H9 (cell line): ENCODE measurements around the gene GABRB1. TPM values are rescaled to one million over a fixed set of nuclear protein-coding genes. Genes with fewer than 3 reads are reported as not detected.

Experiments used
- DNase-seq: peaks from one replicate; pipeline ENCODE4 v3.0.0-alpha.2; 2017
- H2AFZ ChIP-seq: one replicate; pipeline ENCODE4 v1.6.1; 2013; ENCODE audit warnings: mild to moderate bottlenecking, low read length, control low read depth, moderate library complexity
- H2AK5ac ChIP-seq: 2 replicates; pipeline ENCODE4 v1.6.1; 2013; ENCODE audit warnings: low read length, control low read depth, mixed read lengths; ENCODE audit not compliant: insufficient read length
- H2BK120ac ChIP-seq: one replicate; pipeline ENCODE4 v1.6.1; 2013; ENCODE audit warnings: low read depth, mild to moderate bottlenecking, low read length, control low read depth, inconsistent platforms; ENCODE audit not compliant: poor library complexity, severe bottlenecking
- H2BK12ac ChIP-seq: 2 replicates; pipeline ENCODE4 v1.6.1; 2013; ENCODE audit warnings: low read length, control low read depth, mixed read lengths, low read depth; ENCODE audit not compliant: insufficient read length
- H2BK15ac ChIP-seq: 2 replicates; pipeline ENCODE4 v1.6.1; 2013; ENCODE audit warnings: low read depth, low read length, control low read depth
- H2BK20ac ChIP-seq: one replicate; pipeline ENCODE4 v1.6.1; 2013; ENCODE audit warnings: low read depth, mild to moderate bottlenecking, low read length, control low read depth, inconsistent platforms; ENCODE audit not compliant: poor library complexity, severe bottlenecking
- H2BK5ac ChIP-seq: 2 replicates; pipeline ENCODE4 v1.6.1; 2013; ENCODE audit warnings: low read length, control low read depth, mixed read lengths; ENCODE audit not compliant: insufficient read length
- H3K14ac ChIP-seq: 2 replicates; pipeline ENCODE4 v1.6.1; 2013; ENCODE audit warnings: low read length, control low read depth; ENCODE audit not compliant: insufficient read depth
- H3K18ac ChIP-seq: 2 replicates; pipeline ENCODE4 v1.6.1; 2013; ENCODE audit warnings: low read depth, mild to moderate bottlenecking, mixed read lengths, low read length, control low read depth; ENCODE audit not compliant: insufficient read length
- H3K23ac ChIP-seq: 2 replicates; pipeline ENCODE4 v1.6.1; 2013; ENCODE audit warnings: low read length, control low read depth, mixed read lengths, low read depth; ENCODE audit not compliant: insufficient read length
- H3K23me2 ChIP-seq: 2 replicates; pipeline ENCODE4 v1.6.1; 2013; ENCODE audit warnings: low read depth, mild to moderate bottlenecking, mixed read lengths, low read length, control low read depth; ENCODE audit not compliant: insufficient read length, poor library complexity, severe bottlenecking
- H3K27ac ChIP-seq: 2 replicates; pipeline ENCODE4 v1.5.1; 2013; ENCODE audit warnings: low read length, control low read depth, mixed read lengths, low read depth; ENCODE audit not compliant: insufficient read length
- H3K27me3 ChIP-seq: 2 replicates; pipeline ENCODE4 v1.6.1; 2013; ENCODE audit warnings: low read length, control low read depth, inconsistent platforms; ENCODE audit not compliant: insufficient read depth
- H3K4ac ChIP-seq: 2 replicates; pipeline ENCODE4 v1.6.1; 2013; ENCODE audit warnings: low read depth, mild to moderate bottlenecking, control low read depth, inconsistent platforms, low read length, moderate library complexity
- H3K4me1 ChIP-seq: 2 replicates; pipeline ENCODE4 v1.6.1; 2013; ENCODE audit warnings: low read length, control low read depth, inconsistent platforms; ENCODE audit not compliant: insufficient read depth
- H3K4me2 ChIP-seq: 2 replicates; pipeline ENCODE4 v1.6.1; 2013; ENCODE audit warnings: low read length, control low read depth, mixed read lengths; ENCODE audit not compliant: insufficient read length, insufficient read depth
- H3K56ac ChIP-seq: 2 replicates; pipeline ENCODE4 v1.6.1; 2013; ENCODE audit warnings: low read depth, mild to moderate bottlenecking, mixed read lengths, low read length, control low read depth; ENCODE audit not compliant: insufficient read length
- H3K79me1 ChIP-seq: 2 replicates; pipeline ENCODE4 v1.6.1; 2013; ENCODE audit warnings: low read depth, mild to moderate bottlenecking, moderate library complexity, low read length, control low read depth, inconsistent platforms; ENCODE audit not compliant: insufficient read depth, poor library complexity, severe bottlenecking
- H3K79me2 ChIP-seq: 2 replicates; pipeline ENCODE4 v1.6.1; 2013; ENCODE audit warnings: low read length, control low read depth, inconsistent platforms; ENCODE audit not compliant: insufficient read depth
- H3K9ac ChIP-seq: 2 replicates; pipeline ENCODE4 v1.6.1; 2013; ENCODE audit warnings: low read length, control low read depth, mixed read lengths; ENCODE audit not compliant: insufficient read length; ENCODE audit errors: extremely low read depth
- H3K9me3 ChIP-seq: one replicate; pipeline ENCODE4 v1.6.1; 2013; ENCODE audit warnings: low read depth, low read length, inconsistent platforms; ENCODE audit not compliant: control insufficient read depth
- H3T11ph ChIP-seq: one replicate; pipeline ENCODE4 v1.6.1; 2013; ENCODE audit warnings: mild to moderate bottlenecking, low read length, control low read depth, inconsistent platforms
- H4K20me1 ChIP-seq: one replicate; pipeline ENCODE4 v1.6.1; 2013; ENCODE audit not compliant: control insufficient read depth, insufficient read length, insufficient read depth
- H4K5ac ChIP-seq: 2 replicates; pipeline ENCODE4 v1.6.1; 2013; ENCODE audit warnings: low read depth, mild to moderate bottlenecking, mixed read lengths, low read length, control low read depth; ENCODE audit not compliant: insufficient read length
- H4K8ac ChIP-seq: replicated peaks from 2 replicates; pipeline ENCODE4 v1.6.1; 2013; ENCODE audit warnings: low read length, control low read depth, mixed read lengths, low read depth; ENCODE audit not compliant: insufficient read length
- H4K91ac ChIP-seq: 2 replicates; pipeline ENCODE4 v1.6.1; 2013; ENCODE audit warnings: low read depth, mild to moderate bottlenecking, moderate library complexity, mixed read lengths, low read length, control low read depth; ENCODE audit not compliant: insufficient read length
- H3K27ac Mint-ChIP-seq, 3 experiments: 2 replicates in 2 of 3; 3 replicates in 1 of 3; pipeline ENCODE4 v1.8.0; 2020 to 2021; ENCODE audit warnings: mixed read lengths in 3 of 3, mild to moderate bottlenecking in 1 of 3, moderate library complexity in 1 of 3
- H3K27me3 Mint-ChIP-seq: 2 replicates; pipeline ENCODE4 v1.8.0; 2021; ENCODE audit warnings: low read depth, mild to moderate bottlenecking, moderate library complexity, mixed read lengths
- H3K36me3 Mint-ChIP-seq, 3 experiments: 2 replicates in 2 of 3; 3 replicates in 1 of 3; pipeline ENCODE4 v1.8.0; 2020 to 2021; ENCODE audit warnings: low read depth in 3 of 3, mixed read lengths in 3 of 3; ENCODE audit not compliant: insufficient read depth in 1 of 3
- H3K4me1 Mint-ChIP-seq, 2 experiments: 2 replicates each; pipeline ENCODE4 v1.8.0; 2020; ENCODE audit warnings: mixed read lengths in 2 of 2
- H3K4me3 Mint-ChIP-seq, 2 experiments: 2 replicates in 1 of 2; 3 replicates in 1 of 2; pipeline ENCODE4 v1.8.0; 2020 to 2021; ENCODE audit warnings: mild to moderate bottlenecking in 2 of 2, mixed read lengths in 2 of 2, moderate library complexity in 1 of 2
- H3K9me3 Mint-ChIP-seq, 2 experiments: 2 replicates in 1 of 2; 3 replicates in 1 of 2; pipeline ENCODE4 v1.8.0; 2020; ENCODE audit warnings: mild to moderate bottlenecking in 2 of 2, mixed read lengths in 2 of 2, moderate library complexity in 1 of 2
- WGBS: extraction: QIAGEN DNeasy Blood & Tissue Kit; methylation state at CpG from one replicate; pipeline ENCODE4 v1.1.7; 2013; ENCODE audit warnings: missing lambda C conversion rate, low lambda C conversion rate, mixed read lengths; ENCODE audit not compliant: insufficient read length; ENCODE audit errors: extremely low coverage; 5-methylcytosine and 5-hydroxymethylcytosine counted together
- total RNA-seq: library from RNA; stranded (reverse); gene quantifications from 2 replicates; pipeline ENCODE4 v1.2.1, GENCODE V29; 2021
- TF ChIP-seq, protein P1 (sequence below): fragments of 200-600 bp; sonication (generic); conservative IDR thresholded peaks from 3 replicates; pipeline ENCODE4 v1.8.0; 2021; ENCODE audit warnings: antibody characterized with exemption, mild to moderate bottlenecking

Gene GABRB1
- total RNA-seq, 1 experiment from 2014 or later = 0.39 TPM

- H3K23ac ChIP-seq = no peak overlapping the region
- no peaks in the 10 kb centered on the region for H3K9me3 Mint-ChIP-seq
- H3K18ac ChIP-seq = no peak overlapping the region
- H2AFZ ChIP-seq = no peak overlapping the region
- H2AK5ac ChIP-seq = no peak overlapping the region
- H3K9ac ChIP-seq = no peak overlapping the region
- no peak overlapping the region for H3K4me2 ChIP-seq
- TF ChIP-seq, protein P1, sequence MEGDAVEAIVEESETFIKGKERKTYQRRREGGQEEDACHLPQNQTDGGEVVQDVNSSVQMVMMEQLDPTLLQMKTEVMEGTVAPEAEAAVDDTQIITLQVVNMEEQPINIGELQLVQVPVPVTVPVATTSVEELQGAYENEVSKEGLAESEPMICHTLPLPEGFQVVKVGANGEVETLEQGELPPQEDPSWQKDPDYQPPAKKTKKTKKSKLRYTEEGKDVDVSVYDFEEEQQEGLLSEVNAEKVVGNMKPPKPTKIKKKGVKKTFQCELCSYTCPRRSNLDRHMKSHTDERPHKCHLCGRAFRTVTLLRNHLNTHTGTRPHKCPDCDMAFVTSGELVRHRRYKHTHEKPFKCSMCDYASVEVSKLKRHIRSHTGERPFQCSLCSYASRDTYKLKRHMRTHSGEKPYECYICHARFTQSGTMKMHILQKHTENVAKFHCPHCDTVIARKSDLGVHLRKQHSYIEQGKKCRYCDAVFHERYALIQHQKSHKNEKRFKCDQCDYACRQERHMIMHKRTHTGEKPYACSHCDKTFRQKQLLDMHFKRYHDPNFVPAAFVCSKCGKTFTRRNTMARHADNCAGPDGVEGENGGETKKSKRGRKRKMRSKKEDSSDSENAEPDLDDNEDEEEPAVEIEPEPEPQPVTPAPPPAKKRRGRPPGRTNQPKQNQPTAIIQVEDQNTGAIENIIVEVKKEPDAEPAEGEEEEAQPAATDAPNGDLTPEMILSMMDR = no peak
- 0 out of 4 replicates have a peak, but pooled peaks cover 0 to 2% of the 10 kb centered on the region in 2 experiments for H3K4me1 Mint-ChIP-seq
- no peak overlapping the region for H4K8ac ChIP-seq
- no peak overlapping the region for H3K27ac Mint-ChIP-seq
- no peak overlapping the region for H3K14ac ChIP-seq
- H3K4ac ChIP-seq = no peak overlapping the region
- H4K20me1 ChIP-seq = no peaks in the 10 kb centered on the region
- no peaks in the 10 kb centered on the region for H3K27me3 ChIP-seq
- H3K27ac ChIP-seq = no peak overlapping the region
- no peaks in the 10 kb centered on the region for H3K36me3 Mint-ChIP-seq
- H4K5ac ChIP-seq = no peak overlapping the region
- no peaks in the 10 kb centered on the region for H3K9me3 ChIP-seq
- no peak overlapping the region for H3T11ph ChIP-seq
- no peaks in the 10 kb centered on the region for H3K79me2 ChIP-seq
- H2BK20ac ChIP-seq = no peak overlapping the region
- no CpG with 5 or more reads among the region's 2 CpGs for WGBS
- DNase-seq = no peak
- no peak overlapping the region for H4K91ac ChIP-seq
- H2BK15ac ChIP-seq = no peak overlapping the region
- H3K79me1 ChIP-seq = no peaks in the 10 kb centered on the region
- no peak overlapping the region for H2BK5ac ChIP-seq
- H3K4me1 ChIP-seq = no peaks in the 10 kb centered on the region
- H3K4me3 Mint-ChIP-seq = no peak overlapping the region
- H3K27me3 Mint-ChIP-seq = peaks cover 2% of the 10 kb centered on the region; the same call in 1 of the 2 replicates
- no peak overlapping the region for H2BK12ac ChIP-seq
- no peak overlapping the region for H2BK120ac ChIP-seq
- H3K56ac ChIP-seq = no peak overlapping the region
- no peaks in the 10 kb centered on the region for H3K23me2 ChIP-seq
Observed at GRCh38 chr4:47386561-47387235, 355.3 kb downstream of the GABRB1 start.
